PC-9 (cell line): ENCODE measurements around the gene CHMP1B. TPM values are rescaled to one million over a fixed set of nuclear protein-coding genes. Genes with fewer than 3 reads are reported as not detected.

Source experiments
- BruUV-seq: library from RNA; stranded (reverse); fragments of 400-500 nt; replicated peaks from 2 replicates; lab custom pipeline; 2021; lab: Mats Ljungman, UMichigan
- CTCF ChIA-PET: fragments of 300-600 bp; sonication (Branson Sonifier 250); formaldehyde crosslinking; loops from one replicate; lab custom pipeline; 2022; ENCODE audit warnings: antibody characterized with exemption; lab: Charles Lee
- POLR2A ChIA-PET: fragments of 300-600 bp; sonication (Branson Sonifier 250); formaldehyde crosslinking; loops from one replicate; lab custom pipeline; 2022; ENCODE audit warnings: antibody characterized with exemption; ENCODE audit not compliant: unreplicated experiment; lab: Charles Lee
- DNase-seq, 2 experiments: peaks; one replicate each; pipeline versions ENCODE4 v3.0.0 to v3.0.0-alpha.2; 2015 to 2022; ENCODE audit warnings: mixed read lengths in 1 of 2
- H2AFZ ChIP-seq: fragments of 200-600 bp; sonication (generic); 2 replicates; pipeline ENCODE4 v1.8.1; 2017; ENCODE audit warnings: antibody characterized with exemption
- H3F3A ChIP-seq: fragments of 200-600 bp; sonication (generic); 2 replicates; pipeline ENCODE4 v1.8.1; 2017; ENCODE audit warnings: antibody characterized with exemption, mild to moderate bottlenecking, low read depth; ENCODE audit not compliant: insufficient read depth
- H3K27ac ChIP-seq: fragments of 200-600 bp; sonication (generic); 2 replicates; pipeline ENCODE4 v1.6.1; 2016; ENCODE audit warnings: mixed run types
- H3K27me3 ChIP-seq: fragments of 200-600 bp; sonication (generic); 2 replicates; pipeline ENCODE4 v1.6.1; 2016; ENCODE audit warnings: low read depth, mixed run types; ENCODE audit not compliant: insufficient read depth
- H3K36me3 ChIP-seq: fragments of 200-600 bp; sonication (generic); 2 replicates; pipeline ENCODE4 v1.6.1; 2016; ENCODE audit warnings: low read depth, mixed run types
- H3K4me1 ChIP-seq: fragments of 200-600 bp; sonication (generic); replicated peaks from 2 replicates; pipeline ENCODE4 v1.6.1; 2016; ENCODE audit warnings: mixed run types; ENCODE audit not compliant: insufficient read depth
- H3K4me2 ChIP-seq: fragments of 200-600 bp; sonication (generic); 2 replicates; pipeline ENCODE4 v1.6.1; 2017; ENCODE audit warnings: mixed run types
- H3K4me3 ChIP-seq: fragments of 200-600 bp; sonication (generic); 2 replicates; pipeline ENCODE4 v1.6.1; 2016; ENCODE audit warnings: mixed run types
- H3K79me2 ChIP-seq: fragments of 200-600 bp; sonication (generic); 2 replicates; pipeline ENCODE4 v1.6.1; 2017; ENCODE audit warnings: low read depth, mixed run types
- H3K9me2 ChIP-seq: fragments of 200-600 bp; sonication (generic); 2 replicates; pipeline ENCODE4 v1.8.1; 2017; ENCODE audit warnings: mild to moderate bottlenecking; ENCODE audit not compliant: insufficient read depth
- H3K9me3 ChIP-seq: fragments of 200-600 bp; sonication (generic); 2 replicates; pipeline ENCODE4 v1.8.1; 2016; ENCODE audit warnings: low read depth; ENCODE audit not compliant: insufficient read depth
- H4K20me1 ChIP-seq: fragments of 200-600 bp; sonication (generic); 2 replicates; pipeline ENCODE4 v1.8.1; 2017; ENCODE audit not compliant: insufficient read depth
- CTCF ChIP-seq: fragments of 200-600 bp; sonication (generic); conservative IDR thresholded peaks from 2 replicates; pipeline ENCODE4 v1.6.1; 2017; ENCODE audit warnings: mixed run types, antibody characterized with exemption, mild to moderate bottlenecking, moderate library complexity
- EZH2 ChIP-seq: fragments of 200-600 bp; sonication (generic); IDR thresholded peaks from 2 replicates; pipeline ENCODE4 v1.8.0; 2017; ENCODE audit warnings: antibody characterized with exemption, low read depth
- intact Hi-C: fragments of 100-400 bp; cut with micrococcal nuclease; formaldehyde crosslinking; loops from one replicate; pipeline ENCODE4 v1.10.0; 2022; ENCODE audit not compliant: unreplicated experiment
- total RNA-seq: library from RNA; stranded (reverse); gene quantifications from 2 replicates; pipeline ENCODE4 v1.2.3, GENCODE V29; 2021

CHMP1B gene
- total RNA-seq, 1 experiment from 2014 or later: 68.0 TPM

GRCh38 chr18:11873670-11874340 is 22.6 kb downstream of the CHMP1B start:
- Histone ChIP-seq H3K27me3 (no peaks in the 10 kb centered on the region), H3K4me3 (no peak overlapping the region), H3F3A (no peaks in the 10 kb centered on the region; the same call in 1 of the 2 replicates), H3K4me1 (no peaks in the 10 kb centered on the region), H3K9me2 (no peaks in the 10 kb centered on the region), H2AFZ (no peak overlapping the region), H4K20me1 (no peaks in the 10 kb centered on the region), H3K27ac (no peak overlapping the region), H3K79me2 (no peaks in the 10 kb centered on the region), H3K36me3 (no peaks in the 10 kb centered on the region), H3K4me2 (no peak overlapping the region), H3K9me3 (no peaks in the 10 kb centered on the region)
- intact Hi-C loops: loop anchor here (10.0 kb wide), 1 partner anchor 319 kb away; no protein-coding TSS in a partner anchor
- POLR2A ChIA-PET: no interaction called here
- CTCF ChIA-PET: no interaction called here
- no TSS peak for BruUV-seq
- DNase-seq: no peak
- no peak for TF ChIP-seq CTCF
- no peak for TF ChIP-seq EZH2

- no peak overlapping the region for H2AFZ ChIP-seq
- ChIA-PET POLR2A (no interaction called here), CTCF (no interaction called here)
- H3K9me2 ChIP-seq: no peaks in the 10 kb centered on the region
- no peak for DNase-seq
- no peak overlapping the region for H3K27ac ChIP-seq
- H3K4me3 ChIP-seq: no peak overlapping the region
- H3K4me2 ChIP-seq: no peak overlapping the region
- H3K27me3 ChIP-seq: no peaks in the 10 kb centered on the region
- intact Hi-C loops: loop anchor here (10.0 kb wide), 1 partner anchor 320 kb away; no protein-coding TSS in a partner anchor
- no peaks in the 10 kb centered on the region; the same call in 1 of the 2 replicates for H3F3A ChIP-seq
- H3K4me1 ChIP-seq: no peaks in the 10 kb centered on the region
- H3K79me2 ChIP-seq: no peaks in the 10 kb centered on the region
- no peaks in the 10 kb centered on the region for H4K20me1 ChIP-seq
- H3K36me3 ChIP-seq: no peaks in the 10 kb centered on the region
- H3K9me3 ChIP-seq: no peaks in the 10 kb centered on the region
- TF ChIP-seq EZH2 (no peak), CTCF (no peak)
- BruUV-seq: no TSS peak
Measured at GRCh38 chr18:11874676-11875075, 23.5 kb downstream of the CHMP1B start.

- H4K20me1 ChIP-seq: no peaks in the 10 kb centered on the region
- no peaks in the 10 kb centered on the region for H3K79me2 ChIP-seq
- no peak overlapping the region for H3K4me2 ChIP-seq
- no peaks in the 10 kb centered on the region for H3F3A ChIP-seq
- no peak for DNase-seq
- no peak overlapping the region for H2AFZ ChIP-seq
- H3K9me2 ChIP-seq: no peaks in the 10 kb centered on the region
- no peaks in the 10 kb centered on the region for H3K4me1 ChIP-seq
- H3K4me3 ChIP-seq: no peak overlapping the region
- POLR2A ChIA-PET: no interaction called here
- TF ChIP-seq EZH2: no peak
- no peak for TF ChIP-seq CTCF
- no peaks in the 10 kb centered on the region for H3K27me3 ChIP-seq
- no TSS peak for BruUV-seq
- H3K36me3 ChIP-seq: no peaks in the 10 kb centered on the region
- CTCF ChIA-PET: no interaction called here
- H3K27ac ChIP-seq: no peak overlapping the region
- intact Hi-C loops: loop anchor here (10.0 kb wide), 1 partner anchor 323 kb away; no protein-coding TSS in a partner anchor
- no peaks in the 10 kb centered on the region for H3K9me3 ChIP-seq
Measured at GRCh38 chr18:11877497-11878135, 26.4 kb downstream of the CHMP1B start.
